Stimulated activated CD8-positive, alpha-beta memory T cell treated with anti-CD3 and anti-CD28 coated beads, Interleukin-4, amount 100 ng/mL, for 4 hours (primary cell): ENCODE results near the gene NECTIN4.
A peak's percentile ranks its signal among the peaks of the same experiment; 100 is the strongest.

ENCODE experiments used
- DNase-seq, 2 donors: peaks; one replicate each; pipeline ENCODE4 v3.0.0-alpha.2; 2020; ENCODE audit warnings: low read depth in 2 of 2, low spot score in 1 of 2

NECTIN4 gene

DNA sequence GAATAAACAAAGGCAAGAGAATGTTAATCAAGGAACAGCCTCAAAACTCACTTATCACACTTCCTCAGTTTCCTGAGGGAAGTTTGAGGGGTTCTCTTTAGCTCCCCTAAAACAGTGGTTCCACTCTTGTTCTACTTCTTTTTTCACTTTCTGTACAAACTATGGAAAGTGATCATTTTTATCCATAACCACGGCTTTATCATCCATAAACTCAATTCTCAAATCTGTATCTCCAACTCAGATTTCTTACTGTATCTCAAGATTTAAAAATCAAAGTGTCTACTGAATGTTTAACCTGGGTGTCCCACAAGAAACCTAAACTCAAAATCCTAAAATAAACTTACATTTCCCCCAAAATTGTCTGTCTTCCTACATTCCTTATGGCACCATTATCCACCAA is 24.6 kb upstream of the NECTIN4 start:
- DNase-seq, result no peak

DNA sequence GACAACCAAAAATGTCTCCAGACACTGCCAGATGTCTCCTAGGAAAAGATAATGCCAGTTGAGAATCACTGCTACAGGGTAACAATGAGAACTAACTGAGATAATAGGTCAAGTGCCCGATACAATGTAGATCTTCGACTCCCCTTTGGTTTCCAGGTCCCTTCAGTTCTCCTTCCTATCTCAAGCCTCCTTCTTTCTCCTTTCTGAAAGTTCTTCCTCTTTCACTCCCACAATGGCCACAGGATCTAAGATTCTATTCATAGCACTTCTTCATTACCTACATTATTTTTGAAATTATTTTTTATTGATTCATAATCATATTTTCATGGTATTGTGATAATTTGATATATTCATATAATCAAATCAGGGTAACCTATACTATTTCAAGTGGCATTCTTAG is 22.2 kb upstream of the NECTIN4 start:
- DNase-seq, result no peak

DNA sequence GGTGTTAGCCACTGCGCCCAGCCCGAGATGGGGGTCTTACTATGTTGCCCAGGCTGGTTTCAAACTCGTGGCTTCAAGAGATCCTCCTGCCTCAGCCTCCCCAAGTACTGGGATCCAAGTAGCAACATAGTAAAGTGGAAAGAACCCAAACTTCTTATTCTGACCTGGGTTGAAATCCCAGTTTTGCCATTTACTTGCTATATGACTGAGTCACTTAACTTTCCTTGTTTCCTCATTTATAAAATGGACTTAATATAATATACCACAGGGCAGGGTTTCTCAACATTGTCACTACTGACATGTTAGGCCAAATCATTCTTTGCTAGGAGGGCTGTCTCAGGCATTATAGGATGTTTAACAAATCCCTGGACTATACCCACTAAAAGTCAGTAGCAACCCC is 21.8 kb upstream of the NECTIN4 start:
- no peak for DNase-seq

DNA sequence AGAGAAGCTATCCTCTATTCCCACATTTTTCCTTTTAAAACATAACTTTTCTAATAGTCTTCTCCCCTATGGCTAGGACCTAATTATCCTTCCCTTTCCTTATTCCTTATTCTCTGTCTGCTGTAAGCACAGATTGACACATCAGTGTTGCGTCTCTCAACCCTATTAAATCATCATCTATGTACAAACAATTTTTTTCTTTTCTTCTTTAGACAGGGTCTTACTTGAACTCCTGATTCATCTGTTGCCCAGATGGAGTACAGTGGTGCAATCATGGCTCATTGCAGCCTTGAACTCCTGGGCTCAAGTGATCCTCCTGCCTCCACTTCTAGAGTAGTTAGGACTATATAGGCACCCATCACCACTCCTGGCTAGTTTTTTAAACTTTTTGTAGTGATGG is 17.1 kb upstream of the NECTIN4 start:
- DNase-seq, result no peak

DNA sequence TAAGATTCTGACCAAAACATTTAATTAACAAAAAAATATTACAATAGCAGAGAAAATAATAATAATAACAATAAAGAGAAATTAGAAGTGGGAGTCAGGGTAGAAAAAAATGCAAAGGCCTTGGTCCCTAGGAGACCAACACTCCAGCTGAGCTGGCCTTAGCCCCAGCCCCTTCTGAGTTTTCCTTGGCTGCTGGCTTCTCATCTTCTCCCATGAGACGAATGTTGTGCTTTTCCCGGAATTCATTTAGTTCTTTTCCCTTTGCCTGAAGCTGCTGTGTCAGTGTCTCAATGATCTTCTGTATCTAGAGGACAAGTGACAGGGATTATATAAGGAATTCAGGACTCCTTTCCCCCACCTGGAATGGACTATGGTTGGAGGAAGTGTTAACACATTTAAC is 11.2 kb upstream of the NECTIN4 start:
- no peak for DNase-seq

DNA sequence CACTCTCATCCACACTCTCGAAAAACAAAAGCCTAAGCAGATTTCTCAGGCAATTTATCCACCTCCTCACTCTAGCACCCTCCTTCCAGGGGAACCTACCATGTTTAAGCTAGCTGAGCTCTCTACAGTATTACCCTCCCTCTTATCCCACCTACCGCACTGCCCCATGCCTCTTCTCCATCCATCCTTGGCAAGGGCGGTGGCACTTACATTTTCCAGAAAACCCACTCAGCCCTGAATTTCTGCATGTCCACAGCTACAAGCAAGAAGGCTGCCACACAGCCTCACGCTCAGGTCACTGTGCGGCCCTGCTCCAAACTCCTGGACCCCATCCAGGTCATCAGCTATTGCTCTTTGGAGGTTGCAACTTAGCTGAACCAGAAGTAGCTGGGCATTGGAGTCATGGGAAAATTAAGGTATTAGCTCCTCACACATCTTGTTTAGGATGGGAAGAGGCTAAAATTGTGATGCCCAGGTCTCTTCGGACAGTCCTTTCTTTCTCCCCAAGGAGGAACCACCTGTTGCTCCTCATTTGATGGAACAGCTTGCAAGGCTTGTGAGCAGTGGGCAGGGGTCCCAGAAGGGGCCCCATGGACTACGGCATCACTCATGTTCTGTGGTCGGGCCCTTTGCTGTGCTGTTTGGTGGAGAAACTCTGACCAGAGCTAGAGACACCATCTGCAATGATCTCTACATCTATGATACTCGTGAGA is 9.9 kb upstream of the NECTIN4 start:
- no peak for DNase-seq

DNA sequence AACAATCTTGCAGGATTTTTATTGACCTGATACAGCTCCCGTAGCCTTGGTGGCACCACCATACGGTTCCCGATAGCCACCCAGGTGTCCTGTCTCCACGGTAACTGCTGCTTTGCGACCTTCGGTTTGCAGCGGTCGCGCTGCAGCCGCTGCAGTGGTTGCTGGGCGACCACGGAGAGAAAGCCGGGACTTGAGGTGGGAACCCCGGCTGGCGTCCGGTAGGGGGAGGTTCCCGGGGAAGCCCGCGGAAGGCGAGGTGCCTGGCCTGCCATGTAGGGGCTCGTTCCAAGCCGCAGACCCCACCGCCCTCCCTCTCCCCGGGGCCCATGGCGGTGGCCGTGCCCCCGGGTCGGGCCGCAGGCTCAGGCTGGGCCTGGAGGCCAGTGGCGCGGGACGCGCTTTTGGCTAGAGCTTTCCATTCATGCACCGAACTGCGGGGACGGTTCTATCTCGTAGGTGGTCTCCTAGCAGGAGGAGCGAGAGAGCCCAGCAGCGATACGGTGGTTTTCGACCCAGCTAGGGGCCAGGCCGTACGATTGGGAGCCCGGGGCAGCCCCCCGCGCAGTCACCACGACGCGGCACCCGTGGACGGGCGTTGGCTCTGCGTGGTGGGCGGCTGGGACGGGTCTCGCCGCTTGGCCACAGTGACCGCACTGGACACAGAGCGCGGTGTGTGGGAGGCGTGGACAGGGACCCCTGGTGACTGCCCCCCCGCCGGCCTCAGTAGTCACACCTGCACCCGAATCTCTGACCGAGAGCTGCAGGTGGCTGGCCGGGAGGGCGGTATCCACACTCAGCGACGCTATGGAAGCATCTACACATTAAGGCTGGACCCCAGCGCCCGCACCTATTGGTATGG is 9.1 kb upstream of the NECTIN4 start, which contains the start of gene KLHDC9:
TSS of gene KLHDC9 (plus strand) at position 152 of the 859 bp plus-strand sequence. CDS start at position 327, 175 bp downstream.
- DNase-seq, result peak; percentile 6 to 36

DNA sequence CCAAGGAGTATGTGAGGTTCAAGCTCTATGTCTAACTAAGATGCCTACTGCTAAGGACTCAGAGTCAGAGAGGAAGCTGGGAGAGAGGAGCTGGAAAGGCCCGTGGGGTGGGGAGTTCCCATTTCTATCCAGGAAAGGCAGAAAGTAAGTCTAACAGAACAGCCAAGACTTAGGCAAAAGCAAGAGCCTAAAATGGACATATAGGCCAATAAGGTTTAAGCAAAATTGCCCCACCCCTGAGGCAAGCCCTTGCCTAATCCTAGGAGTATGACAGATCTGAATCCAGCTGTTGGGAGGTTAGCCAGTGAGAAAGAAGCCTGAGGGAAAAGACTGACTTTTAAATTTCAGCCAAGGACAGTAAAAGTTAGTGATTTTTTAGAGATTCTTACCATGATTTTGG is 7.2 kb upstream of the NECTIN4 start:
- no peak for DNase-seq

DNA sequence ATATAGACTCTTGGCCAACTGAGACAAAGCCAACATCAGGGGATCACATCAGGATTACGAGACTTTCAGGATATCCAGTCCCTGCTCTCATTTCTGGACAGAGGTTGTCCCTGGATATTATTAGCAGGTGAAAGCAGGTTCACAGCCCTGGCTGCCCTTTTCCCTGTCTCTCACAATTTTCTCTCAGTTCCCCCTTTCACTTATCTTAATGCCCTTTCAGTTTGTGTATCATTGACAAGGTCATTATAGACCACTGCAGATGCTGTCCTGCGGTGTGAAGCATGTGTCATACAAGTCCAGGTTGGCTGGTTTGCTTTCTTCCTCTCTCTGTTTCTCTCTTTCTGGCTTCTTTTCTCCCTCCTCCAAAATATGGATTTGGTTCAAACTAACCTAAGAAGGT is 6.7 kb upstream of the NECTIN4 start:
- no peak for DNase-seq

DNA sequence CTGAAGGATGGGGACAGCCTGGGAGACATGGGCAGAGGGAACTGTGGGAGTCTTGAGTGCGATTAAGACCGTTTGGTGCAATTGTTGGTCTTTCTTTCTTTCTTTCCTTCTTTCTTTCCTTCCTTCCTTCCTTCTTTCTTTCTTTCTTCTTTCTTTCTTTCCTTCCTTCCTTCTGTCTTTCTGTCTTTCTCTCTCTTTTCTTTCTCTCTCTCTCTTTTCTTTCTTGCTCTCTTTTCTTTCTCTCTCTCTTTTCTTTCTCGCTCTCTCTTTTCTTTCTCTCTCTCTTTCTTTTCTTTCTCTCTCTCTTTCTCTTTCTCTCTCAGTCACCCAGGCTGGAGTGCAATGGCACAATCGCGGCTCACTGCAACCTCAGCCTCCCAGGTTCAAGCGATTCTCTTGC is 5.9 kb upstream of the NECTIN4 start:
- DNase-seq, result no peak

DNA sequence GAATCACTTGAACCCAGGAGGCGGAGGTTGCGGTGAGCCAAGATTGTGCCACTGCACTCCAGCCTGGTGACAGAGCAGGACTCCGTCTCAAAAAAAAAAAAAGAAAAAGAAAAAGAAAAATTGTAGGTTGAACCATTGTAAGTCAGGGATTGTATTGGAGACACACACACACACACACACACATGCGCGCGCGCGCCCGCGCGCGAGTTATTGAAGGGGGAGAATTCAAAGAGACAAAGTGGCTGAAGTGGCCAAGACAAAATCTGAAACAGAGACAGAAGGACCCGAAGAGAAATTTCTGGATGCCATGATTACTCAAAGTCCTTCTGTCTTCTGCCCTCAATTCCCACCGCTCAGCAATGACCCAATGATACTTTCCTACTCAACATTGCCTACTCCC is 5.1 kb upstream of the NECTIN4 start:
- no peak for DNase-seq

DNA sequence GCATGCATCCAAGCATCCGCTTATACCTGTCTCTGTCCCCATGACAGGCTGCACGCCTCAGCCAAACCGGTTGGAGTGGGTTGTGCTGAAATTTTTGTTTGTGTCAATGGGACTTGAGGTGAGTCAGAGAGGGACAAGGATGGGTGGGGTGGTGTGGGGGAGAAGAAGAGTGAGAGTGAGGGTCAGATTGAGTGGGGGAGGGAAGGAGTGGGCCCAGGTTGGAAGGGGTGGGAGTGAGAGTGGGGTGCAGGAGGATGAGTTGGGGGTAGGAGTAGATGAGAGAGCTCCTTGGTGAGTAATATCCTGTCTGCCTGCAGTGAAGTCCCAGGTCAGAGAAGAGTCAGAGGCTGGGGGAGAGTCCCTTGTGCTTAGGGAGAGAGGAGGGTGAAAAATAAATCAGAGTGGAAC is 3.3 kb upstream of the NECTIN4 start:
- peak; percentile 15 to 54 for DNase-seq

DNA sequence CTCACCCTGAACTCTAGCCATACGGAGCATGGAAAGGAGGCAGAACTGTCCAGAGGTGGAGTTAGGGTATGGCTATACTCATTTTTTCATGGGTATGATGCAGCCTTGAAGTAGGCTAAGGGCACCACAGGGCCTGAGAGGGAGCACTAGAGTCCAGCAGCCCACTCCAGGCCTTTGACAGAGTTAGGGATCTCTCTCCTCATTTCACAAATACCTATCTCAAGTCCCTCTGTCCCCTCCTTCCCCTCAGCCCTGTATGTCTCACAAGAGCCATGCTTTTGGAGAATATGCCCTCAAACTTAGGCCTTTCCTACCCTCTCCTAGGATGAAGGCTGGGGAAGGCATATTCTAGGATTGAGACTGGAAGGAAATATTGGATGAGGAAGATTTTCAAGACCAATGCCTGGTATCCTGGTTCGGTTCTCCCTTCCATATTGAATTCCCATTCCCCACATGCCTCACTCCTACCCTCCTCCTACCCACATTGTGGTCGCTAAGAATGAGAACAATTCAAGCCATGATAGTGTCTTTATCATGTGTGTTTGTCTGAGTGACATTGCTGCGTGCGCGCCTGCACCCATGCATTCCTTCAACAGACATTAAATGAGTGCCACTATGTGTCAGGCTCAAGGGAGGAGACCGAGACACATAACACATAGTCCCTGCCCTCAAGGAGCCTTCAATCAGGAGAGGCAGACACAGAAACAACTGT is 2.6 kb upstream of the NECTIN4 start:
- DNase-seq, result no peak

DNA sequence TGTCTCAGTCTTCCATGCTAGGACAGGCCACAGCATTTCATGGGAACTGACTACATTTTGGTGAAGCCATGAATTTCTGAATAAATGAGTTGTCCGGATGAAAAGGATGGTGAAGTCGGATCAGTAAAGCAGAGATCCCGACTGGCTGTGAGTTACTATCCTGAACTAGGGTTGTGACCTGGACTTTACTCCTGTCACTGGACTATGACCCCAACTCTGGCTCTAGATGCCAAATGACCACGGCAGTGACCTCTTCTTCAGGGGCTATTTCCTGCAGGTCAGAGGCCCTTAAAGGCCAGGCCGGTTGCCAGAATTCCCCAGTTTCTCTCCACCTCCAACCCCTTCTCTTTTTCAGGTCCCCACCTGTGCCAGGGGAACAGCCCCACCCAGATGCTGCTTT is 1.7 kb upstream of the NECTIN4 start:
- no peak for DNase-seq

DNA sequence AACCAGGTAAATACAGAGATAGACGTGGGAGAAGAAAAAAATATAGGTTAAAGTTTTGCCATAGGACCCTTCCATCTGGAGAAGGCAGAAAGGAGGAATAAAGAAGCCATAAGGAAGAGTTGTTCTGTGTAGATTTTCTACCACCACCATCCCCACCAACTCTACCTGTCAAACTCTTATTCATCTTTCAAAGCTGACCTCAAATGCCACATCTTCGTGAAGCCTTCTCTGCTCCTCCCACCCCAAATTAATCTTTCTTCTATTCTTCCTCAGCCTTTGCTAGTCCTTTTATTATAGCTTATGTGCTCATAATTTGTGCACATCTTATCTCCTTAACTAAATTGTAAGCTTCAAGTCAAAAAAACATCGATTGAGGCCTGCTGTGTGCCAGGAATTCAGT is 1.3 kb upstream of the NECTIN4 start:
- DNase-seq, result no peak

DNA sequence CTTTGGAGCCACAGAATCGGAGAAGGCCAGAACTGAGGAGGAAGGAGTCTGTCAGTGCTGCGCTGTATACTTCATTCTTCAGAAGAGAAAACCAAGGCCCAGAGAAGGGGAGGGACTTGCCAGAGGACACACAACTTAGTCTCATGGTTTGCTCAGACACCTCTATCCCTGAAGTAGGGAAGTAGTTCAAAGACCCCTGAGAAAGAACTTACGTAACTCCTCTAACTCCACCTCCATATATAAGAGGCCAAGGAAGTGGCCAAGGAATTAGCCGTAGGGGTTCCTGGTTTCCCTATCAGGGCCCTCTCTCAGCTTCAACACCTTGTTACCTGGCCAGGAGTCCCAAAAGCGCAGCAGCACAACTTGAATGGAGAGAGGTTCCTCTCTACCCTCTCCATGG is 580 bp upstream of the NECTIN4 start:
- DNase-seq, result no peak

DNA sequence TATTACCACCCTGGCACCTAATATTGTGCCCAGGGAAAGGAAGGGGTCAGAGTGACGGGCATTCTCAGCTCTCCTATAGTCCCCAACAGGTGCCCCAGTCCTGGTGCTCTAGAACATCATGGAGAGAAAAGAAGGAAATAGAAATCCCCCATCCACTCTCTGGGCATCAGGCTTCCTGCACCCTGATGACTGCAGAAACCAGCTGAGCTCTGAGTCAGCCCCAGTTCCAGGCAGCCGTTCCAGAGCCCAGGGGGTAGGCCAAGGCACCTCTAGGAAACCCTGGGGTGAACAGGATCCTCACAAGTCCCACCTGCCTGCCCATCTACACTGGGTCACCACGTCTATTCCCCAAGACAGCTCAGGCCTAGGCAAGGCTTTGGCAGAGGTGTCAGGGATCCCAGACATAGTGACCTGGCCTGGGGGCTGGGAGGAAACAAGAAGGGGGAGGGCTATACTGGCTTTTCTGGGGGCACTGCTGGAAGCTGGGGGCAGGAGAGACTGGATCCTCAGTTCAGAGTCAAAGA is 709 bp downstream of the NECTIN4 start:
- DNase-seq, result no peak

DNA sequence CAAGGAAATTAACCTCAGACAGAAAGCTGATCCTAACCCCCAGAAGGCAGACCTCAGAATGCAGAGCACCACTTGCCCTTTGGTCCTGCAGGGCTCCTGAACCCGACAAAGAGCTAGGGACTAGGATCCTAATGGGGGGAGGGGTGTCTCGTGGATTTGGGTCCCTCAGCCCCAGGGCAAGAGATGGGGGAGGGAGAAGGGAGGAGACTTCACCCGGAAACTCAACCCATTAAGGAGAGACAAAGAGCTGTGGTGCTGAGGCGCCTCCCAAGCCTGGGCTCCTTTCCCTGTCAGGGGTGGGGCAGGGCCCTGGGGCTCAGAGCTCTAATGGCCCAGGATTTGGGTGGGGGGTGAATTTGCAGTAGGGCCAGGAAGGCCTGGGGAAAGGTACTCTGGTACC is 2.9 kb downstream of the NECTIN4 start:
- no peak for DNase-seq

DNA sequence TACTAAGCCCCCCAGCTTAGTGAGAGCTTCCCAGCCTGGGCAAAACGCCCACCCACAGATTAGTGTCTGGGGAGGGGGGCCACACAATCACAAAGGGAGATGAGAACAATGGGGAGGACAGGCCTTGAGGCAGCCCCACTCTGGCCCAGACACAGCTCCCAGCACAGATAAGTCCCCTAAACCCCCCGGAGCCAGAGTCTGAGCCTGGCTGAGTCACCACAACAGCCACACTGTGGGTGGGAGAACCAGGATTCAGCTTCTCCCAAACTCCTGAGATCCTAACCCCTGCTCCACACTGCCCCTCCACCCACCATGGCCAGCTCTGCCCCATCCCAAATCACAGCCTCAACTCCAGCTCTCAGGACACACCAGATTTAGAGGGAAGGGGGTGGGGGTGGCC is 4.2 kb downstream of the NECTIN4 start:
- no peak for DNase-seq

DNA sequence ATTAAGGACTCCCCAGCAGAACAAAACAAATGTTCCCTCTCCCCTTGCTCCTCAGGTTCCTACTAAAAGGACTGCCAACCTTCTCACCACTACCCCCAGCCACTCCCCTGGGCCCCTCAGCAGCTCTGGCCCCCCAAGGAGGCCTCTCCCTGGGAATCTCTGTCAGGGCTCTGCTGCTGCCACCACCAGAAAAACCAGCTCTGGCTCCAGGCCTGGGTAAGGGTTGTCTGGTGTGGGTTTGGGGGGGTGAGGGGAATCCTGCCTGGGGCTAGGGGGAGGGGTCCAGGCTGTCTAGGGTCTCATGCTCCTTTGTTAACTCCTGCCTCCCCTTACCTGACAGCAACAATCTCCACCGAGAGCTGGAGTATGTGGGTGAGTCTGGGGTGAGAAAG is 4.8 kb downstream of the NECTIN4 start:
- no peak for DNase-seq

DNA sequence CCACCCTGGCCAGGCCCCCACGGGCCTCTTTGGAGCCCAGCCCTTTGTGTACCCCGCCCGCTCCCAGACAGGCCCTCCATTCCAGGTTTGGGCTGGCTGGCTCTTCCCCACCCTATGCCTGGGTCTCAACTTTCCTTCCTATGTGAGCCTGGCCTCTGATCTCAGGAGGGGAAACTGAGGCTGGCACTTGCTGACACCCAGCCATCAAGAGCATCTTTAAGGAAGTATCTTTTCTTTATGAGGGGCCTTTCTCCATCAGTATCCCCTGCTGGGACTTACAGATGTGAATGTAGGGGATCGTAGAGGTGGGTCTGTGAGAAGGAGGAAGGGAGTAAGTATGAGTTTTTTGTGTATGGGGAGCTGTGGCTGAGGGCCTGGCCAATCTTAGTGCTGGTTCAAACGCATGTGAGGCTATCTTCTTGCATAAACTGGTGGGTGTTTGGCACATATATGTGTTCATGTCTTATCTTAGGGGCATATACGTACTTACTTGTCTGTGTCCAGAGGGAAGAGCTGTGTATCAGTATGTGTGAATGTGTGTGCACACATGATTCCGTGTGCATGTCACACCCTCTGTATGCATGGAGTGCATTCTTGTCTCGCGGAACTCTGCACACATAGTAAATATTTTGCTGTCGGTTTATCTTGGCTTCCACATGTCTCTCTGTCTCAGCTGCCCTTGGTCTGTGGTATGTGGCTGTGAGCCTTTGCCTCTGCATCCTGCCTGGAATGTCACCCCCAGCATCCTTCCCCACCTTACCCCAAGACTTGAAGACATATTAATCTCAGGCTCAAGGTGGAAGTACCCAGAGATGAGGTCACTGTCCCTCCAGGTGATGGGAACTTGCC is 5.4 kb downstream of the NECTIN4 start:
- DNase-seq, result no peak
